Peyer's patch (tissue), 4 donors: ENCODE results near the gene RPLP2.

ENCODE experiments used
- POLR2A ChIP-seq, 2 donors: fragments of 450-650 bp; IDR thresholded peaks; one replicate each; pipeline ENCODE4 v1.5.1; 2017; ENCODE audit warnings: antibody characterized with exemption in 2 of 2, mild to moderate bottlenecking in 2 of 2, moderate library complexity in 2 of 2
- TF ChIP-seq, protein P1 (sequence below), 6 experiments: fragments of 450-650 bp in 4 of 6; fragments of 200-600 bp in 2 of 6; sonication (generic) in 1 of 6; IDR thresholded peaks; one replicate each; pipeline ENCODE4 v1.5.1; 2017 to 2019; ENCODE audit warnings: antibody characterized with exemption in 6 of 6, mild to moderate bottlenecking in 3 of 6, moderate library complexity in 1 of 6

DNA sequence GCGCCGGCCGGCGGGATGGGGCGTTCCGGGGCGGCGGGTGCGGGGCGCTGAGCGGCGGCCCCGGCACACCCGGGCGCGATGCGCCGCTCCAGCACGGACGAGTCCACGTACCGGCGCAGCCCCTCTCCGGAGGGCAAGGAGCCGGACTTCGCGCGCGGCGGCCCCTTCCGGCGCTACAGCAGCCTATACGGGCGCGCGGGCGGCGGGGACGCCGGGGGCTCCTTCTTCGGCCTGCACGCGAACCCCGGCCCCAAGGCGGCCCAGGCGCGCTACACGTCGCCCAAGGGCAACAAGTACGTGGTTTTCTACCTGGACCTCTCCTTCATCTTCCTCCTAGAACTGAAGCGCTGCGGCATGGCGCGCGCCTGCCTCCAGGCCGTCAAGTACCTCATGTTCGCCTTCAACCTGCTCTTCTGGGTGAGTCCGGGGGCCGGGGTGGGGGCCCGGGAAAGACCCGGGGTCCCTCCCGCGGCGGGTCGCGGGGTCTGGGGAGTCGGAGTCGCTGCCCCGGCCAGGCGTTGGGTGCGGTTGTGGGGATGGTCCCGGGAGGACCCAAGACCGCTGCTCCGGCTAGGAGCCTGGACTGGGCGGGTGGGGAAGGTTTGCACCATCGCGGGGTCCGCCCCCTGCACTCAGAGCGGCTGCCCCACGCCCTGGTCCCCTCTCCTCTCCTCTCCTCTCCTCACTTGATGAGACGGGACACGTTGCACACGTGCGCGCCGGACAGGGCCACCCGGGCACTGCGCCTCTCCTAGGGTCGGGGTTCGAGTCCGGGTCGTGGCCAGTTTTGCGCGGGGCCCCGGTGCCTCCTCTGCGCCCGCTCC lies 40.4 kb downstream of the RPLP2 start:
- TF ChIP-seq, protein P1, sequence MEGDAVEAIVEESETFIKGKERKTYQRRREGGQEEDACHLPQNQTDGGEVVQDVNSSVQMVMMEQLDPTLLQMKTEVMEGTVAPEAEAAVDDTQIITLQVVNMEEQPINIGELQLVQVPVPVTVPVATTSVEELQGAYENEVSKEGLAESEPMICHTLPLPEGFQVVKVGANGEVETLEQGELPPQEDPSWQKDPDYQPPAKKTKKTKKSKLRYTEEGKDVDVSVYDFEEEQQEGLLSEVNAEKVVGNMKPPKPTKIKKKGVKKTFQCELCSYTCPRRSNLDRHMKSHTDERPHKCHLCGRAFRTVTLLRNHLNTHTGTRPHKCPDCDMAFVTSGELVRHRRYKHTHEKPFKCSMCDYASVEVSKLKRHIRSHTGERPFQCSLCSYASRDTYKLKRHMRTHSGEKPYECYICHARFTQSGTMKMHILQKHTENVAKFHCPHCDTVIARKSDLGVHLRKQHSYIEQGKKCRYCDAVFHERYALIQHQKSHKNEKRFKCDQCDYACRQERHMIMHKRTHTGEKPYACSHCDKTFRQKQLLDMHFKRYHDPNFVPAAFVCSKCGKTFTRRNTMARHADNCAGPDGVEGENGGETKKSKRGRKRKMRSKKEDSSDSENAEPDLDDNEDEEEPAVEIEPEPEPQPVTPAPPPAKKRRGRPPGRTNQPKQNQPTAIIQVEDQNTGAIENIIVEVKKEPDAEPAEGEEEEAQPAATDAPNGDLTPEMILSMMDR (IDR thresholded peaks at IDR 0.05) = no peak
- no peak for TF ChIP-seq POLR2A (IDR thresholded peaks at IDR 0.05)
